HG03108 (cell line): ENCODE results near the gene ZFAND6.
"Not testable (repeated sequence)": the region's sequence is repeated elsewhere in the genome, so short reads cannot be mapped to it uniquely, and the experiment has no call there.

Experiments
- ATAC-seq: cut with Tn5 transposase; IDR thresholded peaks from one replicate; pipeline ENCODE4 v1.9.1; 2021; ENCODE audit warnings: moderate library complexity; ENCODE audit not compliant: unreplicated experiment

ZFAND6 gene

GRCh38 chr15:80058851-80059785 is at the start of gene ZFAND6:
ZFAND6 (plus strand) TSS chr15:80059676; CDS start chr15:80120345, 60,669 bp downstream.
- ATAC-seq: peak; percentile 73

DNA sequence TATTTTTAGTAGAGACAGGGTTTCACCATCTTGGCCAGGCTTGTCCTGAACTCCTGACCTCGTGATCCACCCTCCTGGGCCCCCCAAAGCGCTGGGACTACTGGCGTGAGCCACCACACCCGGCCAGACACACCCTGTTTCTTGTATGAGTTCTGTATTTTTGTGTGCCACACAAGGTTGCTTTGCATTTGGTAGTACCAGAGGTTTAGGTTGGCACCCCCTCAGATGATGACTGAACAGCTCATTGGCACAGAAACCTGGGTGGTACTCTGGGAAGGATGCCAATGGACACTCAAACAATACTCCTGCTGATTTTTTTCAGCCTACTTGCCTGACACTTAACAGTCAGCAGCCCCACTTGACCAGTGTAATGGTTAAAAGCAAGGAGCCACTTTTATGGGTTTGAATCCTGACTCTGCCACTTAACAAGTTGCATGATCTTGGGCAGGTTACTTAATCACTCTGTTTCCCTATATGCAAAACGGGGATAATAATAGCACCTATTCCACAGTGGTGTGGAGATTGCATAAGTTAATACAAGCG is 49.3 kb upstream of the ZFAND6 start:
- no peak for ATAC-seq

GRCh38 chr15:80011041-80011523 is 48.4 kb upstream of the ZFAND6 start:
- ATAC-seq: not testable (repeated sequence)

- no peak for ATAC-seq
These were observed 47.9 kb upstream of the ZFAND6 start for GRCh38 chr15:80011596-80011995.

- no peak for ATAC-seq
These were observed 47.3 kb upstream of the ZFAND6 start for GRCh38 chr15:80012060-80012726.

- not testable (repeated sequence) for ATAC-seq
These were observed 45.3 kb upstream of the ZFAND6 start for GRCh38 chr15:80014186-80014585.

- ATAC-seq: no peak
These were observed 44.3 kb upstream of the ZFAND6 start for GRCh38 chr15:80015156-80015555.

GRCh38 chr15:80016506-80016905 is 43.0 kb upstream of the ZFAND6 start:
- ATAC-seq: not testable (repeated sequence)

- not testable (repeated sequence) for ATAC-seq
These were observed 42.3 kb upstream of the ZFAND6 start for GRCh38 chr15:80017139-80017538.

DNA sequence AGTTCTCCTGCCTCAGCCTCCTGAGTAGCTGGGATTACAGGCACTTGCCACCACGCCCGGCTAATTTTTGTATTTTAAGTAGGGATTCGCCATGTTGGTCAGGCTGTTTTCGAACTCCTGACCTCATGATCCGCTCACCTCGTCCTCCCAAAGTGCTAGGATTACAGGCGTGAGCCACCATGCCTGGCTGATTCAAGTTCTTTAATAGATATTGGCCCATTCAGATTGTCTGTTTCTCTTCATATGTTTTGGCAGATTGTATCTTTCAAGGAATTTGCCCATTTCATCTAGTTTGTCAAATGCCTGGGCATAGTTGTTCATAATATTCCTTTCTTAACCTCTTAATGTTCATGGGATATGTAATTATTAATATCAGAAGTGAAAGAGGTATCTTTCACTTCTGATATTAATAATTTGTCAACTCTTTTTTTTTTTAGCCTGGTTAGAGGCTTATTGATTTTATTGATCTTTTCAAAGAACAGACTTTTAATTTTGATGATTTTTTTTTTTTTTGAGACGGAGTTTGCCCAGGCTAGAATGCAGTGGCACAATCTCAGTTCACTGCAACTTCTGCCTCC is 40.2 kb upstream of the ZFAND6 start:
- no peak for ATAC-seq

DNA sequence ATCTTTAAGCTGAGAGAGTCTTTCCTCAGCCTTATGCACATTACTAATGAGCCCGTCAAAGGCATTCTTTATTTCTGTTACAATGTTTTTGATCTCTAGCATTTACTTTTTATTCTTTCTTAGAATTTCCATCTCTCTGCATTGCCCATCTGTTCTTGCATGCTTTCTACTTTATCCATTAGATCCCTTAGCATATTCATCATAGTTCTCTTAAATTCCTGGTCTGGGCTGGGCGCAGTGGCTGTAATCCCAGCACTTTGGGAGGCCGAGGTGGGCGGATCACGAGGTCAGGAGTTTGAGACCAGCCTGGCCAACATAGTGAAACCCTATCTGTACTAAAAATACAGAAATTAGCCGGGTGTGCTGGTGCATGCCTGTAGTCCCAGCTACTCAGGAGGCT is 39.3 kb upstream of the ZFAND6 start:
- not testable (repeated sequence) for ATAC-seq

GRCh38 chr15:80020731-80021130 is 38.7 kb upstream of the ZFAND6 start:
- ATAC-seq: no peak

GRCh38 chr15:80026310-80026709 is 33.2 kb upstream of the ZFAND6 start:
- ATAC-seq: no peak

GRCh38 chr15:80026754-80027153 is 32.7 kb upstream of the ZFAND6 start:
- ATAC-seq: no peak

- no peak for ATAC-seq
These were observed 30.5 kb upstream of the ZFAND6 start for GRCh38 chr15:80028937-80029336.

- ATAC-seq: no peak
These were observed 27.6 kb upstream of the ZFAND6 start for GRCh38 chr15:80031841-80032240.

- no peak for ATAC-seq
These were observed 24.8 kb upstream of the ZFAND6 start for GRCh38 chr15:80034629-80035028.

- ATAC-seq: no peak
These were observed 23.4 kb upstream of the ZFAND6 start for GRCh38 chr15:80036071-80036470.

DNA sequence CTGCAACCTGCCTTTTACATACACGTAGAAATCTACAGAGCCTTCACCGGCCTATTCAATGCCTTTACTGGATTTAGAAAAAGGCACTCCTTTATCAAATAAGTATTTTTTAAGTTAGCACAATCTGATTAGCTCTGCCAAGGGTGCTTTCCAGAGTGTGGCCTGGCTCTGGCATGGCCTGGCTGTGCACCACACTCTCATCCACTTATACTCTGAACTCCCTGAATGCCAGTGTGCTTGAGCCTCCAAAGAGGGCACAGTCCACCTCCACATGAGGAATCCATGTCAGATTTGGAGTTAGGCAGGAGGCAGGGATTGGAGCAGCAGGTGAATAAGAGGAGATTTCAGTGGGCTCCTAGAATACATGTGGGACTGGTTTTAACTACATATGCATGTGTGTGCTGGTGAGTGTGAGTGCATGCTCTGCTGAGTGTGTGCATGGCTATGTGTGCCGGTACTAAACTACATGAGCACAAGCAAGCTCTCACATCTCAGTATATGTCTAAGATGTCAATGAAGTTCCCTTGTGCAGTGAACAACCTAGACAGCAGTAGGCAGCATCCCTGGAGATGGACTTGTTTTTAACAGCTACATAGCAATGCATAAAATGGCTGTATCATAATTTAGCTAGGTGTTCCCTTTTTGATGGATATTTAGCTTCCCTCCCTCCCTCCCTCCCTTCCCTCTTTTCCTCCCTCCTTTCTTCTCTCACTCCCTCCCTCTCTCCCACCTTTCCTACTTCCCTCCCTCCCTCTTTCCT is 17.8 kb upstream of the ZFAND6 start:
- no peak for ATAC-seq

DNA sequence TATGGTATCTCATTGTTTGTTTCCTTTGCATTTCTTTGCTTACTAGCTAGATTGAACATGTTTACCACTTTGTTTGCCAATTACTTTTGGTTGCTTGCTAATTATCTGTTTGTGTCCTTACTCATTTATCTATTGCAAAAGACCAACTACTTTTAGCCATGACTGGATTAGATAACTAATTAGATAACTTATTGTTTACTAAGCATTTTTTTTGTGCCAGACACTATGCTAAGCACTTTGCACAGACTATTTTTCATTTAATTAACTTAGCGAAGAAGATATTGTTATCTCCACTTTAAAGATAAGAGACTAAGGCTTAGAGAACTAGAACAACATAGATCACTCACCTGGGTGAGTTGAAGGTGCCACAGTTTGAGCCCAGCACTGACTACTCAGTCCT is 16.9 kb upstream of the ZFAND6 start:
- ATAC-seq: no peak
